Right ventricle myocardium inferior (tissue), 1 donor: ENCODE results near the gene AR. TPM values are rescaled to one million over a fixed set of nuclear protein-coding genes. Genes with fewer than 3 reads are reported as not detected.

Experiments
- ATAC-seq: fragments of 200-7000 bp; cut with Tn5 transposase; one replicate; pipeline ENCODE4 v1.9.1; 2020; ENCODE audit warnings: mild to moderate bottlenecking, moderate library complexity
- DNase-seq: peaks from one replicate; pipeline ENCODE4 v3.0.0; 2021; ENCODE audit errors: missing footprints
- intact Hi-C: fragments of 100-400 bp; cut with DNase I; formaldehyde crosslinking; loops from one replicate; pipeline ENCODE4 v1.11.0; 2022
- total RNA-seq: library from RNA; stranded (reverse); fragmentation: NEBNext Ultra II Directional; extraction: Animal tissue kit (Norgen Biotek cat#: 25700); gene quantifications from one replicate; pipeline ENCODE4 v1.2.1, GENCODE V29; 2021
- donor health status: DM: no; HTN: yes; CAD: no; lungs with severe emphysema.

Gene AR
- total RNA-seq, 1 donor from 2014 or later: 23.9 TPM

DNA sequence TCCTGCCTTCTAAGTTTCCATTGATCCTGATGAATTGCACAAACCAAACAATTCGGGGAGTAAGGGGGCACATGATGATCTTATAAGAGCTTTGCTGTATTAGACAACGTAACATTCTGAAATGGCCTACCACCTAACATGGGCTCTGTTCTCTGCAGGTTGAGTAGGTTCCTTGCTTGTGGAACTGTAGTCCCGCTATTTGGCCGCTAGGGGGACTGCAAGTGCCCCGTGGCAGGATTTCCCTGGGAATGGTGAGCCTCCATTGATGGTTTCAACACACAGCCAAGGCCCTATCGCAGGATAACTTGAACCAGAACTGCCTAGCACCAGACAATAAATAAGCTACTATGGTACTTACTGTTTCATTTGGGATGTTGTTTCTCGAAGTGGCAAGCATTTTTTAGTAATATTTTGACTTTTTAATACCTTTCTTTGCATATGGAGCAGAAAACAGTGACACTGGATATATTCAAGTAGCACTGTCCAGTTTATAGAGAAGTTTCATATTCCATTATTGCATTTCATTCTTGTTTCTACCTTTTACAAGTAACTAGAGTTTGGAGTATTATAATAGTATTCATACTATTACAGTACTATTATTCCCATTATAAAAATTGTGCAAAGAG, 11.9 kb downstream of the AR start:
- intact Hi-C loops: no loop called here
- no peak for ATAC-seq

DNA sequence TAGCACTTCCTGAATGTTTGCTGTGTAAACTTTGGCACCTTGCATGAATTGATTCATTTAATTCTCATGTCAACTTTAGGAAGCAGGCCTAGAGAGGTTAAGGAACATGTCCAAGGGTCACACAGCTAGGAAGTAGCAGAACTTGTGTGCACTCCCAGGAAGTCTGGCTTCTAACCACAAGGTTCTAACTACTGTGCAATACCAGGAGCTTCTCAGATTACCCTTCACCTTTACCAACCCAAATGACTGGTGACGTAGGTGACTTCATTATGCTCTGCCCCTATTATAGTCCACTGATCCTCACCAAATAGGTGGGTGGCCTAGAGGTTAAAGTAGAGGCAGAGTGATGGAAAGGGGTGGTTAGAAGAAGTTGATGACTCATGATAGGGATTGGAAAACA, 14.4 kb downstream of the AR start:
- intact Hi-C loops: no loop called here
- DNase-seq: no peak
- ATAC-seq: no peak

More for the DNA sequence above, 11.9 kb downstream of the AR start:
- no peak for DNase-seq

- intact Hi-C loops: no loop called here
- no peak for DNase-seq
- peak; percentile 91 for ATAC-seq
These were observed 19.9 kb downstream of the AR start for GRCh38 chrX:67563469-67564448.

DNA sequence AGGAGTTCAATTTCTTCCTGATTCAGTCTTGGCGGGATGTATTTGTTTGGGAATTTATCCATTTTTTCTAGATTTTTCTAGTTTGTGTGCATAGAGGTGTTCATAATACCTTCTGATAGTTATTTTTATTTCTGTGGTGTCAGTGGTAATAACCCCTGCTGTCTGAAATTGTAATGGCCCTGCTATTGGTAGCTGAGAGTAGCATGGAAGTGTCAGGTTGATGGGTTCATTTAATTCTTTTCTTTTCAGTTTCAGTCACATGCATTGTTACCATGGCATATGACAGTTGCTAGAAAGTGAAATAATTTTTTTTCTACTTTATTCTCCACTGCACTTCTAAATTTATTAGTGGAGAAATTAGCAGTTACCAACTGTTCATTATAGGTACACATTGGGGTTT, 20.7 kb downstream of the AR start:
- no peak for ATAC-seq
- intact Hi-C loops: no loop called here
- DNase-seq: no peak

DNA sequence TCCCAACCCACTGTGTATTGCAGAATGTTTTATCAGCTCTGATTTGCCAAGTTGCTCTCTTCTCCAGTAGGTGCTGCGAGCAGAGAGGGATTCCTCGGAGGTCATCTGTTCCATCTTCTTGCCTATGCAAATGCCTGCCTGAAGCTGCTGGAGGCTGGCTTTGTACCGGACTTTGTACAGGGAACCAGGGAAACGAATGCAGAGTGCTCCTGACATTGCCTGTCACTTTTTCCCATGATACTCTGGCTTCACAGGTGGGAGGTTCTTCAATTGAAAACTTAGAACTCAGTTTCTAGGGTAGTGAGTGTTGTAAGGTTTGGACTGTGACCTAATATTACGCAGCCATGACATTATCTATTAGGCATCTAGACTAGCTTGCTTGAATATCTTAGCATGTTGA, 24.9 kb downstream of the AR start:
- intact Hi-C loops: no loop called here
- peak; percentile 77 for ATAC-seq
- DNase-seq: no peak

- ATAC-seq: peak; percentile 44
- no peak for DNase-seq
- intact Hi-C loops: loop anchor here (5.0 kb wide), 1 partner anchor 146 kb away; no protein-coding TSS in a partner anchor
These were observed 27.0 kb downstream of the AR start for GRCh38 chrX:67570839-67571238.

DNA sequence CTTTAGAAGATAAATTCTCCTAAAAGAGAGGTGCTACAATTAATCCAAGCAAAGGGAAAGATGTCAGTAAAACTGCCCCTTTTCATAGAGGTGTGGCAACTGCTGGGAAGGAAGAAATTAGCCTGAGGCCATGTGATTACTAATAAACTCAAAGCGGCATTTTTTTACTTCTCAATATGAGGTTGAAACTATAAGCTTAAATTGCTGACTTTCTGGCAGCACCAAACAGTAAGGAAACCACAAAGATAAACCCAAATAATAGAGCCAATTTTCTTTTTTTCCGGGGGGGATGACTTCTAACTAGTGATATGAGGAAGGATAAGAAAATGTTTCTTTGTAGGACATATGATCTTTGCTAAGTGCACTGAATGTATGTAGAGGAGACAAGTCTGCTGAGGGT, 30.9 kb downstream of the AR start:
- intact Hi-C loops: loop anchor here (5.0 kb wide), 1 partner anchor 143 kb away; no protein-coding TSS in a partner anchor
- DNase-seq: no peak
- ATAC-seq: no peak

GRCh38 chrX:67582436-67582835, 38.6 kb downstream of the AR start:
- DNase-seq (no peak), ATAC-seq (no peak)
- intact Hi-C loops: no loop called here

DNA sequence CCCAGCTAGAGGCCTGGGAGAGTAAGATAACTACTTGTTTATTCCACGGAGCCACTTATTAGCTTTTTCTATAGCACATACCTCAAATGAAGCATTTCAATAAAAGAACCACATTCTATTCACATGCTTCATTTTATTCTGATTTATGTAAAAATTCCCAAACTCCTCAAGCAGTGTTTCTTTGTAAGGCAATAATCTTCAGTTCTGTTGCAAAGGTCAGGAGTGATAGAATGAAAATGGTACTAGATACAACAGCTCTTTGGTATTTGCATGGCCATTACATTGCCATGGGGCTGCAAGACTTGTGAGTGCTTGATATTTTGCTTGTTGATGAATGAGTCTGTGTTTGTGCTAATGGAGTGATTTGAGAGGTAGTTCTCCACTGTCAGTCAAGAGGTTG, 39.4 kb downstream of the AR start:
- no peak for ATAC-seq
- intact Hi-C loops: no loop called here
- DNase-seq: no peak

GRCh38 chrX:67585401-67585800, 41.6 kb downstream of the AR start:
- intact Hi-C loops: no loop called here
- DNase-seq (no peak), ATAC-seq (no peak)

DNA sequence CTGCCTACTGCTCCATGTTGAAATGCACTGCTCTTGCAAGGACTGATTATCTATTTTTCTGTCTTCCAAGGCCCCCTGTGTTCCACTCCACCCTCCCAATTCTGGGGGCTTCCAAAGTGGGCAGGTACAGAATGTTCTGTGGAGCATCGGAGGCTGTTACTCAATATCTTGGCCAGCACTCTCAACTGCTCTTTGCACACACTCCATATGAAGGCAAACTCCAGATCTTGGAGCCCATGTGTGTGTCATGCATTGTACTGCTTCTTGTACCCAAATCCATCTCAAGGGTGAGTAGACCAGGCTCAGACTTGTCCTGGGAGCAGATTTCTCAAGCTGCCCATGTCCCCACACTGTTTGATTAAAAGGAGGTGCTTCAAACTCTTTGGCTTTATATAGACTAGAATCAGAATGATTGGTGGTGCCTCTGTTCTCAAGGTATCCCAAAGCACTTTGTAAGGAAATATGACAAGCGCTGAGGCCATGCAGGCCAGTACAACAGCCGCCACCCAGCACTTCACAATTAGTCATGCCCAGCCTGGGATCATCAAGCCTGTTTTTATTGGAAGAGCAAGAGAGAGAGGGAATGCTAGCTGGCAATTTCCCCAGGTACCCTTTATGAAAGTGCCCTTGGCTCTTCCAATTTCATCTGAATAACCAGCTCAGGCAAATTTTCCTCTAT, 44.3 kb downstream of the AR start:
- peak; percentile 46 for ATAC-seq
- DNase-seq: no peak
- intact Hi-C loops: no loop called here

- ATAC-seq: no peak
- intact Hi-C loops: no loop called here
- DNase-seq: no peak
These were observed 53.3 kb downstream of the AR start for GRCh38 chrX:67596839-67597790.

GRCh38 chrX:67599532-67599931, 55.7 kb downstream of the AR start:
- DNase-seq (no peak), ATAC-seq (no peak)
- intact Hi-C loops: no loop called here

DNA sequence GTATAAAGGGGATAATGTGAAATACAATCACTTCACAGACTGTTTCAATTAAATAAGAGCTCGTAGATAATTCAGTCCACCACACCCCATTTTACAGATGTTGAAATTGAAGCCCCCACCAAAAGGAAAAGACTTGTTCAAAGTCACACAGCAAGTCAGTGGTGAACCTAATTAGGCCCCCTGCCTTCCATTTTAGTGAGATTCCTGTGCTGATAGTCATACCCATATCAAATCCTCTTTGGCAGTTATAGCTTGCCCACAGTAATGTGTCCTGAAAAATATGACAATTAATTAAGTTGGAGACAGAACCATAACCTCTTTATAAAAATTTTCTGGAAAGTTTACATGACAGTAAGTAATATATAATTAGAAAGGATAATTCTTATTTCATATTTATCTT, 58.0 kb downstream of the AR start:
- ATAC-seq (no peak), DNase-seq (no peak)
- intact Hi-C loops: no loop called here

- peak; percentile 79 for ATAC-seq
- no peak for DNase-seq
- intact Hi-C loops: no loop called here
These were observed 61.3 kb downstream of the AR start for GRCh38 chrX:67604979-67605703.

- intact Hi-C loops: no loop called here
- DNase-seq (no peak), ATAC-seq (no peak)
These were observed 63.6 kb downstream of the AR start for GRCh38 chrX:67607466-67607865.

- DNase-seq (no peak), ATAC-seq (no peak)
- intact Hi-C loops: no loop called here
These were observed 66.5 kb downstream of the AR start for GRCh38 chrX:67610282-67610681.

DNA sequence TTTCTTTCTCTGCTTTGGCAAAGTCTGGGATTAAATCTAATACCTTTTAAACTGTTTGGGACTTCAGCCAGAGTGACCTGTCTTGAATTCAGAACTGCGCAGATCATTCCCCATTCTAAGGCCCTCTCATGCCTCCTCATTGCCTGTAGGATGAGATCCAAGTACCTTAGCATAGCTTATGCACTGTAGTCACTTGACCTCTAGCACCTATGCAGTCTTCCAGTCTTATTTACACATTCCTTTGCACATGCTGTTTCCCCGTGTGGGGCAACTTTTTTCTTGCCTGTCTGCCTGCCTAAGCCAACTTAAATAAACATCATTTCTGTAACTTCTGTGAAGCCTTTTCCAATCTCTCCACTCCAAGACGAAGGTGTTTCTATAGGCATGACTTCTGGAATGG, 68.4 kb downstream of the AR start:
- intact Hi-C loops: no loop called here
- ATAC-seq (no peak), DNase-seq (no peak)
